Stimulated activated CD8-positive, alpha-beta memory T cell treated with anti-CD3 and anti-CD28 coated beads, Interleukin-7, amount 100 ng/mL, for 1 hour (primary cell): ENCODE data around the gene COL28A1.
"Not testable (repeated sequence)": the region's sequence is repeated elsewhere in the genome, so short reads cannot be mapped to it uniquely, and the experiment has no call there.

ENCODE experiments used
- DNase-seq, 2 donors: peaks; one replicate each; pipeline ENCODE4 v3.0.0-alpha.2; 2020; ENCODE audit warnings: low read depth in 2 of 2

Gene COL28A1

DNA sequence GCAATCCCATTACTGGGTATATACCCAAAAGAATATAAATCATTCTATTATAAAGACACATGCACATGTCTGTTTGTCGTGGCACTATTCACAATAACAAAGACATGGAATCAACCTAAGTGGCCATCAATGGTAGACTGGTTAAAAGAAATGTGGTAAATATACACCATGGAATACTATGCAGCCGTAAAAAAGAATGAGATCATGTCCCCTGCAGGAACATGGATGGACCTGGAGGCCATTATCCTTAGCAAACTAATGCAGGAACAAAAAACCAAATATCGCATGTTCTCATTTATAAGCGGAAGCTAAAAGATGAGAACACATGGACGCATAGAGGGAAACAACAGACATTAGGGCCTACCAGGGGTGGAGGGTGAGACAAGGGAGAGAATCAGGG, 25.9 kb upstream of the COL28A1 start:
- not testable (repeated sequence) for DNase-seq

DNA sequence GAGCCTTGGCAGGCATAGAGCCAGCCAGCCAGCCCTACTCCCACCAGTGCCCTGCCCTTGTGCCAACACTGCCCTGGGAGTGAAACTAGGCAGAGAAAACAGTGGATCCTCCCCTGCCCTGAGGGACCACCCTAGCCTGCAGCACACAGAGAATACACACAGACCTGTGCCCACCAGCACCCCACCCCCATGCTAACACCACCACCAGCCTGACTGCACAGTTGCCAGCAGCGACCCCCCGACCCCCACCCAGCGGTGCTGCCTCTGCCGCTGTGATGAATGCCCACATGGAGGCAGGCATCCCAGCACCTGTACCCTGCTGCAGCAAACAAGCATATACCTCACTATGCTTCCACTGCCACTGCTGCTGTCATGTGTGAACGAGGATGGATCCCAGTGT, 21.6 kb upstream of the COL28A1 start:
- DNase-seq = no peak

DNA sequence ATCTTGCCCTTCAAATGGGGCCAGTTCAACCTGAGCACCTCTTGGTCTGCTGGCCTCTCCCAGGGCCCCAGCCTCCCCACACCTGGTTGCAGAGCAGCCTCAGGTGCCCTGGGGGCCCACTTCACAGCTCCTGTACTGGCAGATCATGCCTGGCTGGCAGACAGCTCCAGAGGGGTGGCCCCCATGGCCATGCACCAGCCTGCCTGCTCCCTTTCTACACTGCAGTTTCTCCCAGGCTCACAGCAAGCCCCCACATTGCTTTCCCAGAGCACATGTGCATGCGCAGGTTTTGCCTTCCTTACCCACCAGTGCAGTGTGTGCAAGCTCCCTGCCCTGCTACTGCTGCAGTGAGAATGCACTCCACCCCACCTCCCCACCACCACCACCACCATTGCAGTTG, 21.2 kb upstream of the COL28A1 start:
- no peak for DNase-seq

DNA sequence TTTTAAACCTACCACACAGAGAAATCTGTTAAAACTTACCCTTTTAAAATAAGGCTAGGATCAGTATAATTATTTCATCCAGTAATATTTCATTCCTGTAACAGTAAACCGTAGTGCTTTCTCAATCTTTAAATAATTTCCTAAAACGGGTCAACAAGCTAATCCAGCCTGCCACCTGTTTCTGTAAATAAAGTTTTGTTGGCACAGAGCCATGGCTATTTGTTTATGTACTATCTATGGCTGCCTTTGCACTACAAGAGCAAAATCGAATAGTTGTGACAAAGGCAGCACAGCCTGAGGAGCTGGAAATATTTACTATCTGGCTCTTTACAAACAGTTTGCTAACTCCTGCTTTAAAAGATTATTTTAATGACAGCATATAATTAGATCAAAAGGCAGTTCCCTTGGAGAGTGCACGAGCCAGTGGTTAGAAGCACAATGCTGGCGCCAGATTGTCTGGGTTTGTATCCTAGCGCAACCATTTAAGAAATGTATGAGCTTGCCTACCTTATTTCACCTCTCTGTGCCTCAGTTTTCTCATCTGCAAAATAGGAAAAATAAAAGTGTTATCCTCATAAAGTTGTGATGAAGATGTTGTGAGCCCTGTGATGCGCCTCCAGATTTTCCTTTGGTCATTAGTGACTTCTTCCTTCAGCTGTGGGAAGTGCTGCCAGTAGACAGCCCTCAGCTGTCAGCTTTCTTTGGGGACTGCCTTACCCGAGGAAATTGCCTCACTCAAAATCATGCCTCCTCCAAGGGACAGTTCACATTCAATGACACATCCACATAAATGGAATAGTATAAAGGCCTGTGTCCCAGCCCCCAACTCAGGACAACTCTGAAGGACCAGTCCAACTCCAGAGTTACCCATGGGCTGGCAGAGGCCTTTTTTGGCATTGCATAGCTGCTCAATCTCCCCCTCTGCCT, 19.2 kb upstream of the COL28A1 start:
- DNase-seq = no peak

DNA sequence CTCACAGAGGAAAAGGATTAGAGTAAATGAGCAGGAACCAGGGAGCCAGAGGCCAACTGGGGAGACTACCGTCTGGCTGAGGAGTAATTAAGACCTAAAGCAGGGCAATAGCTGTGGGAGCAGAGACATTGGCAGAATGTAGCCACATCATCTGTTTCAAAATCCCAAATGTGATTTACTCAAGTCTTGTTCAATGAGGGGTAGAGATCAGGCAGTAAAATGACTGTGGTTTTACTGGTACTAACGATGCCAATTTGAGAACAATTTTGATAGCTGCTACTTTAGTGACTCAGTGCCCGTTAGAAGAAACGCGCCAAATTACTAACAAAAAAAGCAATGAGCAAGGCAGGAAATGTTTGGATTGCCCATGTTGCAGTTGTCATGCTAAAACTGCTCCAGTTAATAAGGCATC, 18.4 kb upstream of the COL28A1 start:
- DNase-seq = no peak

DNA sequence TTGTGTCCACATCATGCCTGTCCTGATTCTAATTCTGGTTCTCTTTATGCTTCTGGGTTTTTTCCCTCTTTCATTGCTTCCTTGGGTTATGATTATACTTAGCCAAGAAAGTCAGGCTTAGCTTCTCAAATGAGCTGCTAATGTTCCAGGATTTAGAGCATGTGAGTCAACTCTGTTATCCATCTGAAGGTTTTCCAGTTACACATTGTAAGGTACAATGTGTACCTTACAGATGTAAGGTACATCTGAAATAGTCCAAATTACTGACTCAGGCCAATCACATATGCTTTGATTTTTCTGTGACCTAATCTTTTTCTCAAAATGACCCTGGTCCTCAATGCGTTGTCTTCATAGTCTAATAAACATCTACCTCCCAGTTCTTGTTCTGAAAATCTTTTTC, 17.7 kb upstream of the COL28A1 start:
- no peak for DNase-seq

DNA sequence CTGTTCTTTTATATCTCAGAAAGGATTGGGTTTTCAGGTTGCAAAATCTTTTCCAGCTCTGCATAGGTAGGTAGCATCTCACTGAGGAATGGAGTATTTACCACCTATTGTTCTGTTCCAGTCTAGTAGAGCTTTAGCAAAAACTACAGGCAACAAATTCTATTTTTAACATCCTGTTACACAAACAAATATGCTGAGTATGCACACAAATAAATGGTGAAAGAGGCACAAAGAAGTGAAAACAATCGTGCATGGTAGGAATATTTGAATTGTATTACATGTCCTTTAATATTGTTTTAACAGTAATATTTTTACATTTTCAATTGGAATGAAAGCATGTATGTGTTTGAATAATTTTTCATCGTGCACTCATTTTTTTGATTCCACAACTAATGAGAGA, 16.5 kb upstream of the COL28A1 start:
- no peak for DNase-seq

DNA sequence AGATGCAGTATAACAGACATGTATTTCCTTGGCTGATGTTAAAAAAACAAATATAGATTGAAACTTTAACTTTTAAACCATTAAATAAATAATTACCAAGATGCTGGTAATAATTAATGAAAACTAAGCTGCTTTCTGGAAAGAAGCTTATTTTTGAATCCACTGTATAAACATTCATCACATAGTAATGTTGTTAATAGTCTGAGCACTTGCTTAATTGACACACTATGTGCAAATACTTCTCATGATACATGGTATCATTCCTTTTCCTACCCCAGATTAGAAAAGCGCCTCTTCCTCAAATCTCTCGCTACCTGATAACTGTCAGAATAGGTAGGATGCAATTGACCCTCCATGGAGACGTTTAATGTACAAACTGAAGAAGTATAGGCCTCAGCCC, 15.0 kb upstream of the COL28A1 start:
- no peak for DNase-seq

DNA sequence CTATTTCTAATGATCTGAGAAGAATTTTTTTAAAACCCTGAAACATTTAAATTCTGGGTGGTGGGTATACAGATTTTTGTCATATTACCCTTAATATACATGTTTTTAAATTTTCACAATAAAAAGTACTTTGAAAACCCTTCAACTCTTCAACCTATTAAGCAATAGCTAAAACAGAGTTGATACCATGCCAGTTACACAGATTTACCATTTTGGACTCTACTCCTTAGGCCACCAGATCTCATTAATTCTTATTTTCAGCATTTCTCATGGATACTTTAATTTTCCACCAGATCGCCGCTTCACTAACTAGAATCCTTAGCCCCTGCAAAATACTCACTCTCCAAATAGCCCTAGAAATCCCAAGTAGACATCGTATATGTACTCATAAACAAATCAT, 12.7 kb upstream of the COL28A1 start:
- DNase-seq = no peak

DNA sequence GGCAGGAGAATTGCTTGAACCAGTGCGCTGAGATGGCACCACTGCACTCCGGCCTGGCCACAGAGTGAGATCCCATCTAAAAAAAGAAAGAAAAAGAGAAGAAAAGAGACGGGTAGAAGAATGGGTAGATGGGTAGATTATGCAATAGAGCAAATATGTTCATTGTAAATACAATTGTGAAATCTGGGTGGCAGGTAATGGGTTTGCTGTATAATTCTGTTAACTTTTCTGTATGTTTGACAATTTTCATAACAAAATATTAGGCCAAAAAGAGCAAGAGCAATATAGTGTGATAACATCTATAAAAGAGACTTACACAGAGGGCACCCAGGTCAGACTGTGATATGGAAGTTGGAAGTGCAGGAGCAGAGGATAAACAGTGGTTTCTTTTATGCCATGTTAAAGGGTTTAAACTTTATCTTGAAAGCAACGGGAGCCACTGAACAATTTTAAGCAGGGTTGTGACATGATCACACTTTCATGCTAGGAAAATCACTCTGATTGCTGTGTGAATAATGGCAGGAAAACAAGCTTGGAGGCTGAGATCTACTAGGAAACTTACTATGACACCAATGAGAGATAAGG, 6.7 kb upstream of the COL28A1 start:
- no peak for DNase-seq

DNA sequence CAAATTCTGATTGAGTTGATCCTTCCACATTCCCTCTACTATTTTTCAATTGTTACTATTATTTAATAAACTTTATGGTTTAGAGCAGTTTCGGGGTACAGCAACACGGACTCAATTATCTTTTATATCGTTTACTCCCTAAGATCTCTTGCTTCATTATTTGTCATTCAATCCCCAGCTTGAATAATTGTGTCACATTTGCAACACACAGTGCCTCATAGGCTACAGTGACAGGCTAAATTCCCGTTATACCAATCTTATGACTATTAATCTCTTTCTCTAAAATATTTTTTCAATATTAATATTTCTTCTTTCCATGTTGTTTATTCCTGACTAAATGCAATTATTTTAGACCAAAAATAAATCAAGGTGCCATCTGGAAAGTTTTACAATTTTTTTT, 4.0 kb upstream of the COL28A1 start:
- no peak for DNase-seq

DNA sequence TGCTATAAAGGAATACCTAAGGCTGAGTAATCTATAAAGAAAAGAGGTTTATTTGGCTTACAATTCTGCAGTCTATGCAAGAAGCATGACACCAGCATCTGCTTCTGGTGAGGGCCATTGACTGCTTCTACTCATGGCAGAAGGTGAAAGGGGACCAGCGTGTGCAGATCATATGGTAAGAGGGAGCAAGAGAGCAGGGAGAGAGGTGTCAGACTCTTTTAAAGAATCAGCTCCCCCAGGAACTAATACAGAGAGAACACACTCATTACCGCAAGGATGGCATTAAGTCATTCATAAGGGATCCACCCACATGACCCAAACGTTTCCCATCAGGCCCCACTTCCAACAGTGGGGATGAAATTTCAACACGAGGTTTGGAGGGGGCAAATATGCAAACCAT, 3.5 kb upstream of the COL28A1 start:
- DNase-seq = no peak

DNA sequence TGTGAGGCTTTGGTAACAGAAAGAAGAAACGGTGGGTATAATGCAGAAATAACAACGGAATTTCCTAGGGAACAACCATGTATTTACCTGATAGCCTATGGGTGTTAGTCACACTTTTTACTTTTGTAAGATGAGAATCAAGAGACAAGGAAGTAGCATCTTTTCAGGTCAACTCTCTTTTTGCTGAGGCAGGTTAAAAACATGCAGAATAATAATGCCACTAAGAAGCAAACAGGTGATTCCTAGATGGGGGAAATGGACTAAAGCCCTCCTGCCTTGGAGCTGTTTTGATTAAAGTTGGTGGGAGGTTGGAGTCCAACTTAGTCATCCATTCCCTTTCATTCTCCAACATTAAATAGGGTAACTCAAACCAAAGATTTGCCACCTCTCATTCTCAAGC, 2.0 kb upstream of the COL28A1 start:
- no peak for DNase-seq

DNA sequence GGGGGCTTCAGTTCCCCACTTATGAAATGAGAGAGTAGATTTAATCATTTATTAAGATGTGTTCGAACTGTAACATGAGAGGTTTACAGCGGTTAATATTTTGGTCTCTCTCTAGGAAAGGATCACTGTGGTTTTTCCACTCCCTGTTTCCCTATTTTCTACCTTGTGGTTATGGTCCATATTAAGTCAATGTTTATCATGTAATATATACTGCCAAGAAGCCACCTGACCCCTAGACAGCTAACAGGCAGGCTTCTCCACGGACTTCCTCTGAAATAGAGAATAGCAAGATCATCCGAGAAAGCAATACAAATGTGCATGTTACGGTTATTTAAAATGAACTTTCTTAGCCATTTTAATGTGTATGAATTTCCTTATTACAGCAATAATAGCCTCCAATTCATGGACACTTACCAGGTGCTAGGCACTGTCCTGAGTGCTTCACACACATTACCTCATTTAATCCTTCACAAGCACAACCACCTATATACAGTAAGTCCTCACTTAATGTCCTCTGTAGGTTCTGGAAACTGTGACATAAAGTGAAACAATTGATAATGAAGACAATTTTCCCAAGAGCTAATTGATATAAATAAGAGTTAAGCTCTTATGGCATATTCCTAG, 835 bp upstream of the COL28A1 start:
- DNase-seq = no peak

DNA sequence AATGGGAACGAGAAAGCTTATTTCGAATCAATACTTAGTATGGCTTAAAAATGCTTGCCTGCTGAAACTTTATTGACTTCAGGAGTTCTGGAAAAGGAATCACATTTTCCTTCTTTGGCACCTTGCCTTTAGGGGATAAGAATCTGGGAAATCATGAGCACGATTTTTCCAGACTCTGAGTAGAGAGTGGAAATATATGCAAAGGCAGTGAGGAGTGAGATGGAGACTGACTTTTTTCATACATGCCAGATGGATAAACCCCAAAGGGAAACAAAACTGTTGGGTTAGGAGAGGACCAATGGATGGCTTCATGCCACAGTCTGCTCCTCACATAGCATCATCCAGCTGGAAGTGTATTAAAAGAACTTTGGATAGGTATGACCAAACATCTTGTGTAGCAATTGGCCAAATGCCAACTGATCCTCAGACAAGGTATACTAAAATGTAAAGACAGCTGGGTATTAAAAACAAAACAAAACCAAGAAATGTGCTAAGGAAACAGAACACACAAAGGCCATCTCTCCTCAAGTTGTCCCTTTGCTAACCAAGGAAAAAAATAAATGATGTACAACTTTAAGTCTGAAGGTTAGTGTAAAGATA, 1.7 kb downstream of the COL28A1 start:
- no peak for DNase-seq

DNA sequence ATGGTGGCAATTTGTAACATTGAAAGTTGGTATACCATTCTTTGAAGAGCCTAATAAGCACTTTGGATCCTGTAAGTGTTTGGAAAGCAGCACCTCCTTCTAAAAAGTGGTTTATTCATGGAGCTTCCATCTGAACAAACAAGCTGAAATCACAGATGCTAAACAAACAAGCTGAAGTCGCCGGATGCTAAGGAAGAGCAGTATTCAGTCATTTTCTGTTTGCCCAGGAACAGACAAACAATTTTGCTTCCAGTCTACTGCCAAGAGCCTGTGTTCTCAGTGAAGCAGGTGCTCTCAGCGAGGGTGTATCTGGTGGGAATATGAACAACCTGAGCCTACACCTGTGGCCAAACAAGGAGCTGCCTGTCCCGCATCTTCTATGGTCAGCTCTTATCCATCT, 6.3 kb downstream of the COL28A1 start:
- no peak for DNase-seq

DNA sequence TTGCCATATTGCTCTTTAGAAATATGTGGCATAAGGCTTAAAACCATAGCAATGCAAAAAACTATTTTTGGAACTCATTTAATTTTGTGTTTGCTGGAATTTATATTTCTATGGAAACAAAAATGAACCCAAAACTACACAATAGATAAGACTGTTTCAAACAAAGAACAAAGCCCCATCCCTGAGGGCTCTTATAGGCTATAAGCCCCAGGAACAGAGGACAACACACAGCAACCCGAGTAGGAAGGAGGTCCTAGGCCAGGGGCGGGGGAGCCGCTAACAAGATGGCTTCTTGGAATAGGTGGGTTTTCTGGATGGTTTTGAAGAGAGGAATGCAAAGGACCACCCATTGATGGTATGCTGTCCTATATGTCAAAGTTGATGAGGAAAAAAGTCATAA, 8.6 kb downstream of the COL28A1 start:
- no peak for DNase-seq

DNA sequence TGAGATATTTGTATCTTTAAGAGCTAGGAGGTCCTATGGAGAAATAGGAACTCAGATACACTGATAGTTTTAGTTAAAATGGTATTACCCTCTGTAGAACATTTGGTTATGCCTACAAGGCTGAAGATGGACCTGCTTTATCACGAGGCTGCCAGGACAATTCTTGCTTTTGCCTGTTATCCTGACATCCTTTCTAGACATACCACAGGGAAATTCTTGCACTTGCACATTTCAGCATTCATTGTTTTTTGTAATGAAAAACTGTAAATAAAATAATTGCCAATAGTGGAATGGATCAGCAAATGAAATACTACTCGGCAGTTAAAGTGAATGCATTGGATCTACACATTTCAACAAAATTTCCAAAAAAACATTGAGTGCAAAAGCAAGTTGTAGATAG, 9.7 kb downstream of the COL28A1 start:
- DNase-seq = no peak

DNA sequence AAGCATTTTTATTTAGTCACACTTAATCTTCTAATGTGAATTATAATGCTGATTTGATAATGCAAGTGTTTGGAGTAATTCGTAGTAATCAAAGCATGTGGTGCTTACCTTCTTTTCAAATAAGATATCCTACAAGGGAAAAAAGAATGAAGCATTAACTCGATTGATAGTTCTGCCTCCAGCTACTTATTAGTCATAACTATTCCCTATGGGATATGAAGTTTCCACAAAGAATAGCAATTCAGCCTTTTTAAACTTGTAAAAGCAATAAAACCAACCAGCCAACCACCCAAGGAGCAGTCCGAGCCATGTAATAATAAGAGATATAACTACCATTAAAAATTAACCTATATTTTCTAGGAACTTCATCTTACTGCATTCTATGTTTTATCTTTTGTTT, 11.6 kb downstream of the COL28A1 start:
- DNase-seq = no peak

DNA sequence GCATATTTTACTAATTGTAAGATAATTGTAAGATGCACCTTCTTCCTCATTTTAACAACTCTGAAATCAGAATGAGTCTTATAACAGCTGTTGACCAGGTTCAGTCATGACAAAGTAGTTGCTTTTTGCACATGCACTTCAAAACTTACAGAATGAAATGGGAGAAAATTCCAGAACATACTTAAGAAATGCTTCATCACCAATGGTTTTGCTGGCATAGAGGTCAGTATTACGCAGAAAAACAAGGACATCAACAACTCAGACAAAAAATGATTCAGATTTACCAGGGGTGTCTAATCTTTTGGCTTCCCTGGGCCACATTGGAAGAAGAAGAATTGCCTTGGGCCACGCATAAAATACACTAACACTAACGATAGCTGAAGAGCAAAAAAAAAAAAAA, 13.3 kb downstream of the COL28A1 start:
- DNase-seq = no peak

DNA sequence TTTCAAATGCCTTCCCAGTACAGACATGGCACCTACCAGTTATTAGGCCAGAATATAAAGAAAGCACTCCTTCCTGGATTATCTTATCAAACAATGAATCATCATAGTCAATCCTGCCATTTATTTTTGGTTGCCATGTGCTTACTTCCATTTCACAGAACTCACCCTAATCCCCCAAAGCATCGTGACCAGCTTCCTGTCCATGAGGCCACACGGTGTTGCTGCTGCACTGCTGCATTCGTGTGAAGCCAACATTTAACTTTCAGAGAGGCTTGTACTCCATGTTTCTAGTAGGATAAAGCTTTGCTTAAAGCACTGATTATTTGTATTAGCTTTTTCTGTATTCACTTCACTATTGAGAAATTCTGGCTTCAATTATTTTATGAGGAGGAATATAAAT, 14.4 kb downstream of the COL28A1 start:
- DNase-seq = no peak

DNA sequence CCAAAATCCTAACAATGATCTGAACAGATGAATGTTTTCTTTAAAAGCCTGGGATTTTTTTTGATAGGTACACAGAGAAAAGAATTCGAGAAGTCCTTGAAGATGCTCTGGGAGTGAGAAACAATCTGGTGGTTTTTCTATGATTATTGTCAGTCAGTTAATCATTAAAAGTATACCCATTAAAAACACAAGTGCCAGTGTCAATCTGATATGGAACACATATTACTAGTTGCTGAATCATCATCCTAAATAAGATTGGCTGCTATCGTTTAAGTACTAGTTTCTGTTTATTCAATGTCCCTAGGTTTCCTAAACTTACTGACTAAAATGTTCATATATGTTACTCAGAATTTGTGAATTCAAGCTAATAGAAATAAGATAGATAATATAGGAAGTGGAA, 16.1 kb downstream of the COL28A1 start:
- DNase-seq = no peak

DNA sequence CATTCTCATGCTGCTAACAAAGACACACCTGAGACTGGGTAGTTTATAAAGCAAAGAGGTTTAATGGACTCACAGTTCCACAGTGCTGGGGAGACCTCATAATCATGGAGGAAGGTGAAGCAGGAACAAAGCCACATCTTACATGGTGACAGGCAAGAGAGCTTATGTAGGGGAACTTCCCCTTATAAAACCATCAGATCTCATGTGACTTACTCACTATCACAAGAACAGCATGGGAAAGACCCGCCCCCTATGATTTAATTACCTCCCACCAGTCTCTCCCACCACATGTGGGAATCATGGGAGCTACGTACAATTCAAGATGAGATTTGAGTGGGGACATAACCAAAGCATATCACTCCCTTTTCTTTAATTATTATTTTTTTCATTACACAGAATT, 16.6 kb downstream of the COL28A1 start:
- no peak for DNase-seq
